ENCODE results near the gene SLC34A3.

DNA sequence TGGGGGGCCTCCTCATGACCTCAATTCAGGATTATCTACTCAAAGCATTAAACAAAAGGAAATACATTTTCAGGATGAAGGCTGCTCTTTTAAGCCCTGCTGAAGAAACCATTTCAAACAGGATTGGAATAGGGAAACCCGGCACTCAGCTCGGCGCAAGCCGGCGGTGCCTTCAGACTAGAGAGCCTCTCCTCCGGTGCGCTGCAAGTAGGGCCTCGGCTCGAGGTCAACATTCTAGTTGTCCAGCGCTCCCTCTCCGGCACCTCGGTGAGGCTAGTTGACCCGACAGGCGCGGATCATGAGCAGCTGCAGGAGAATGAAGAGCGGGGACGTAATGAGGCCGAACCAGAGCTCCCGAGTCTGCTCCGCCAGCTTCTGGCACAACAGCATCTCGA lies 26.0 kb upstream of the SLC34A3 start:
- TF ChIP-seq POLR2AphosphoS5 (IDR thresholded peaks at IDR 0.05; ENCODE audit: low read depth) (no peak), GABPA (IDR thresholded peaks at IDR 0.05; ENCODE audit: low read depth) (no peak)
- TF ChIP-seq, protein P1, sequence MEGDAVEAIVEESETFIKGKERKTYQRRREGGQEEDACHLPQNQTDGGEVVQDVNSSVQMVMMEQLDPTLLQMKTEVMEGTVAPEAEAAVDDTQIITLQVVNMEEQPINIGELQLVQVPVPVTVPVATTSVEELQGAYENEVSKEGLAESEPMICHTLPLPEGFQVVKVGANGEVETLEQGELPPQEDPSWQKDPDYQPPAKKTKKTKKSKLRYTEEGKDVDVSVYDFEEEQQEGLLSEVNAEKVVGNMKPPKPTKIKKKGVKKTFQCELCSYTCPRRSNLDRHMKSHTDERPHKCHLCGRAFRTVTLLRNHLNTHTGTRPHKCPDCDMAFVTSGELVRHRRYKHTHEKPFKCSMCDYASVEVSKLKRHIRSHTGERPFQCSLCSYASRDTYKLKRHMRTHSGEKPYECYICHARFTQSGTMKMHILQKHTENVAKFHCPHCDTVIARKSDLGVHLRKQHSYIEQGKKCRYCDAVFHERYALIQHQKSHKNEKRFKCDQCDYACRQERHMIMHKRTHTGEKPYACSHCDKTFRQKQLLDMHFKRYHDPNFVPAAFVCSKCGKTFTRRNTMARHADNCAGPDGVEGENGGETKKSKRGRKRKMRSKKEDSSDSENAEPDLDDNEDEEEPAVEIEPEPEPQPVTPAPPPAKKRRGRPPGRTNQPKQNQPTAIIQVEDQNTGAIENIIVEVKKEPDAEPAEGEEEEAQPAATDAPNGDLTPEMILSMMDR (IDR thresholded peaks at IDR 0.05; ENCODE audit: insufficient read depth, low read length), result no peak

All from HL-60 (cell line).